Measurements from ENCODE around the gene PPARD.

The PPARD gene

GRCh38 chr6:35468181-35468979, 126.0 kb downstream of the PPARD start, which contains the start of gene RPL10A:
Gene RPL10A (plus strand): TSS chr6:35468401. CDS start chr6:35468435, 34 bp downstream.
- H3K27me3 Mint-ChIP-seq = no peaks in the 10 kb centered on the region
- H3K36me3 Mint-ChIP-seq = peaks cover 61% of the 10 kb centered on the region

GRCh38 chr6:35468980-35469750, 126.8 kb downstream of the PPARD start:
- CTCF ChIA-PET = interaction anchor here (0.6 to 4.5 kb wide), 5 partner anchors 11 to 171 kb away, joined by 3 to 61 read pairs (median 12); partner anchors contain the start of genes DEF6 and PPARD
- Mint-ChIP-seq H3K4me3 (peak overlapping the region; percentile 99), H3K27ac (peak overlapping the region; percentile 99), H3K36me3 (peaks cover 60% of the 10 kb centered on the region), H3K27me3 (no peaks in the 10 kb centered on the region), H3K4me1 (peaks cover 41% of the 10 kb centered on the region), H3K9me3 (no peaks in the 10 kb centered on the region)
- no peak for DNase-seq

More at GRCh38 chr6:35468181-35468979, 126.0 kb downstream of the PPARD start, which contains the start of gene RPL10A:
- DNase-seq = peak; percentile 97
- Mint-ChIP-seq H3K27ac (peak within 1 kb of the TSS; percentile 99), H3K4me1 (peaks cover 41% of the 10 kb centered on the region), H3K4me3 (peak within 1 kb of the TSS; percentile 99), H3K9me3 (no peaks in the 10 kb centered on the region)
- CTCF ChIA-PET = interaction anchor here (0.7 to 4.5 kb wide), 12 partner anchors 10 to 268 kb away, joined by 3 to 61 read pairs (median 8); partner anchors contain the start of genes DEF6, FANCE and PPARD

DNA sequence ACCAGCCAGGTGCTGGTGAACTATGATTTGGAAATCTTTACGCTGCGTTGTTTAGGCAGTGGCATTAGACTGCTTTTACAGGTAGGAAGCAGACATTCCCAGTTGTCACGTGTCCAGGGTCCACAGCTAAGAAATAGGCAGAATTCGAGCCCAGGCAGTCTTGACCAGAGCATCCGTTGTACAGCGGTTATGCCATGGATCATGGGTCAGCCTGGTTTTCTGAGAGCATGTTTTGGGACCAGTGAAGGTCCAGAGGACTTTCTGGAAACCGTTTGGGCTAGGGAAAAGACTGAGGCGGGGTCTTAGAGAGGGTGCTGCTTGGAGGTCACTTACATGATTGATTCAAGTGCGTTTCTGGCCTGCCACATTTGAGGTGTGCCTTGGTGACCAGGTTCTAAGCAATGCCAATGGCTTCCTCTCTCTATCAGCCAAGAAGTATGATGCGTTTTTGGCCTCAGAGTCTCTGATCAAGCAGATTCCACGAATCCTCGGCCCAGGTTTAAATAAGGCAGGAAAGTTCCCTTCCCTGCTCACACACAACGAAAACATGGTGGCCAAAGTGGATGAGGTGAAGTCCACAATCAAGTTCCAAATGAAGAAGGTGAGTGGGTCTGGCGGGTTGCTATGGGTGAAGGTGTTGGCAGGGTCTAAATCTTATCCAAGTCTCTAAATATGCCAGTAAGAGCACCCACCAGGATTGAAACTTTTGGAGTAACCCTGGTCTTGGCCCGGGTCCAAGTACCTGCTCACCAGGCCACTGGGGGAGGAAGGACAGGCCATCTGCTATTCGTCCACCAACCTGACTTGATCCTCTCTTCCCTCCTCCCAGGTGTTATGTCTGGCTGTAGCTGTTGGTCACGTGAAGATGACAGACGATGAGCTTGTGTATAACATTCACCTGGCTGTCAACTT, 127.6 kb downstream of the PPARD start:
- no peak for DNase-seq
- peak overlapping the region; percentile 99 for H3K27ac Mint-ChIP-seq
- no peaks in the 10 kb centered on the region for H3K27me3 Mint-ChIP-seq
- peaks cover 58% of the 10 kb centered on the region for H3K36me3 Mint-ChIP-seq
- peak overlapping the region; percentile 99 for H3K4me3 Mint-ChIP-seq
- CTCF ChIA-PET = interaction anchor here (0.6 to 1.4 kb wide), 3 partner anchors 99 to 190 kb away, joined by 3 read pairs; no protein-coding TSS in a partner anchor
- H3K4me1 Mint-ChIP-seq = peaks cover 41% of the 10 kb centered on the region
- H3K9me3 Mint-ChIP-seq = no peaks in the 10 kb centered on the region

DNA sequence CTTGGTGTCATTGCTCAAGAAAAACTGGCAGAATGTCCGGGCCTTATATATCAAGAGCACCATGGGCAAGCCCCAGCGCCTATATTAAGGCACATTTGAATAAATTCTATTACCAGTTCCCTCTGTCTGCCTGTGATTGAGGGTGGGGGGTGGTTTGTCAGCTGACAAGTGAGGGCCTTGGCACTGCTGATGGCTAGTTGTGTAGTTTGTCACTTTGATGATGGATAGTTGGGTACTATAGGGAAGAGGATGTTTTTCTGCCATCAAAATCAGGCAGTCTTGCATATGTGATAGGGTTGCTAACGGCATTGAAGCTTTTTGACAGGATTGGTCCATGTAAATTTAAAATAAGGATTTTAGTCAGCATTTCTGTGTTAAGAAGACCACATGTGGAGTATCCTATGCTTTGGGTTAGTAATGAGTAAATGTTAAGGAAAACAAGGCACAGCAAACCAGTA, 128.3 kb downstream of the PPARD start:
- no peaks in the 10 kb centered on the region for H3K9me3 Mint-ChIP-seq
- peak overlapping the region; percentile 99 for H3K27ac Mint-ChIP-seq
- H3K4me1 Mint-ChIP-seq = peaks cover 41% of the 10 kb centered on the region
- H3K36me3 Mint-ChIP-seq = peaks cover 55% of the 10 kb centered on the region
- CTCF ChIA-PET = interaction anchor here (0.6 to 1.4 kb wide), 2 partner anchors 173 to 191 kb away, joined by 3 read pairs; no protein-coding TSS in a partner anchor
- H3K27me3 Mint-ChIP-seq = no peaks in the 10 kb centered on the region
- peak overlapping the region; percentile 99 for H3K4me3 Mint-ChIP-seq
- DNase-seq = no peak

- Mint-ChIP-seq H3K36me3 (peaks cover 45% of the 10 kb centered on the region), H3K9me3 (no peaks in the 10 kb centered on the region), H3K27me3 (no peaks in the 10 kb centered on the region), H3K4me1 (peaks cover 41% of the 10 kb centered on the region), H3K27ac (peak overlapping the region; percentile 52), H3K4me3 (no peak overlapping the region)
- DNase-seq = no peak
- CTCF ChIA-PET = interaction anchor here (0.8 to 2.5 kb wide), 5 partner anchors 8 to 175 kb away, joined by 3 to 6 read pairs (median 4); partner anchors contain the start of gene PPARD
Measured at GRCh38 chr6:35471836-35472345, 129.5 kb downstream of the PPARD start.

DNA sequence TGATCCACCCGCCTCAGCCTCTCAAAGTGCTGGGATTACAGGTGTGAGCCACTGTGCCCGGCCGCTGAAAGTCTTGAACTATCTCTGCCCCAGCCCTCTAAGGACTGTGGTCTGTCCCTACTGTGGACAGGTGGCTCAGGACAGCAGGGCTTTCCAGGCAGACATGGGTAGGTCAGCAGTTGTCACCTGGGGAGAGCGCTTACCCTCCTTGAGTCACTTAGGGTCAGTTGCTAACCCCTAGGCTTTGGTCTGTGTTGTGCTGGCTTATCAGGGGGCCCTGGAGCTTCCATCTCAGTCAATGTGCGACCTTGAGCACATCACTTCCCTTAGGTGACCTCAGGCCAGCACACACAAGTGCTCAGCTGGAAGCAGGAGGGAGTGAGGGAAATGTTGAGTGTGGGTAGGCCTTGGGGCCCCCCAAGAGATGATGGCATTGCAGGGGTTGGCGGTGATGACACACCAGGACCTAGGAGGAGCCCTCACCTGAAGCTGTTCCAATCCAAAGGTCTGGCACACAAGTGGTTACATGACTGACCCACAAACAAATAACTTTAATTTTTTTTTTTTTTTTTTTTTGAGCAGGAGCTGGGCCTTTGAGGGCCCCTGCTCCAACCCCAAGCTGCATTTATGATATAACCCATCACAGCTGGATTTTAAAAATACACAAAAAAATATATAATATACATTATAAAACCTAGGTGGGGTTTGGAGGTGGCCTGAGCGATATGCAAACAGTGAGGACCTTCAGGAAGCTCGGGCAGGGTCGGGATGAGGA, 130.9 kb downstream of the PPARD start:
- H3K36me3 Mint-ChIP-seq = peaks cover 40% of the 10 kb centered on the region
- H3K27me3 Mint-ChIP-seq = peaks cover 6% of the 10 kb centered on the region
- CTCF ChIA-PET = interaction anchor here (0.7 to 2.5 kb wide), 4 partner anchors 79 to 263 kb away, joined by 3 to 6 read pairs (median 4); partner anchors contain the start of genes ARMC12 and PPARD
- H3K27ac Mint-ChIP-seq = peak overlapping the region; percentile 45
- H3K4me3 Mint-ChIP-seq = no peak overlapping the region
- peaks cover 31% of the 10 kb centered on the region for H3K4me1 Mint-ChIP-seq
- no peaks in the 10 kb centered on the region for H3K9me3 Mint-ChIP-seq
- no peak for DNase-seq

DNA sequence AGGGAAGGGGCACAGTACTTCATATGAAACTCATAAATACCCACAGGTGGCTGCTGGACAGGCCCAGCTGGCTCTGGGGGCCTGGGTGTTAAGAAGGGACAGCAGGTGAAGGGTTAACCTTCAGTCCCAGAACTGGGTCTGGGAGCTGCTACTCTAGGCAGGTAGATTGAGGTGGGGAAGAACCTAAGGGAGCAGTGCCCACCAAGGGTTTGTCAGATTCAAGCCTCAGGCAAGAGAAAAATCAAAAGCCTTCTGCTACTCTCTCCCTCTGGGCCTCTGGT, 131.4 kb downstream of the PPARD start:
- CTCF ChIA-PET = interaction anchor here (0.7 to 2.5 kb wide), 4 partner anchors 78 to 263 kb away, joined by 3 to 6 read pairs (median 4); partner anchors contain the start of genes ARMC12 and PPARD
- H3K27me3 Mint-ChIP-seq = peaks cover 9% of the 10 kb centered on the region
- no peaks in the 10 kb centered on the region for H3K9me3 Mint-ChIP-seq
- no peak for DNase-seq
- H3K4me3 Mint-ChIP-seq = no peak overlapping the region
- peak overlapping the region; percentile 45 for H3K27ac Mint-ChIP-seq
- H3K4me1 Mint-ChIP-seq = peaks cover 31% of the 10 kb centered on the region
- peaks cover 37% of the 10 kb centered on the region for H3K36me3 Mint-ChIP-seq

- CTCF ChIA-PET = interaction anchor here (0.7 to 2.5 kb wide), 4 partner anchors 78 to 262 kb away, joined by 3 to 6 read pairs (median 4); partner anchors contain the start of genes ARMC12 and PPARD
- Mint-ChIP-seq H3K36me3 (peaks cover 33% of the 10 kb centered on the region), H3K27me3 (peaks cover 10% of the 10 kb centered on the region)
Measured at GRCh38 chr6:35474131-35474941, 132.0 kb downstream of the PPARD start.

GRCh38 chr6:35474942-35475570, 132.7 kb downstream of the PPARD start:
- no peaks in the 10 kb centered on the region for H3K9me3 Mint-ChIP-seq
- peaks cover 17% of the 10 kb centered on the region for H3K27me3 Mint-ChIP-seq
- no peak overlapping the region for H3K4me3 Mint-ChIP-seq
- H3K27ac Mint-ChIP-seq = no peak overlapping the region
- H3K4me1 Mint-ChIP-seq = peaks cover 23% of the 10 kb centered on the region
- CTCF ChIA-PET = no interaction called here
- DNase-seq = no peak
- peaks cover 26% of the 10 kb centered on the region for H3K36me3 Mint-ChIP-seq

More at GRCh38 chr6:35474131-35474941, 132.0 kb downstream of the PPARD start:
- no peak for DNase-seq
- Mint-ChIP-seq H3K9me3 (no peaks in the 10 kb centered on the region), H3K27ac (no peak overlapping the region), H3K4me1 (peaks cover 30% of the 10 kb centered on the region), H3K4me3 (no peak overlapping the region)

DNA sequence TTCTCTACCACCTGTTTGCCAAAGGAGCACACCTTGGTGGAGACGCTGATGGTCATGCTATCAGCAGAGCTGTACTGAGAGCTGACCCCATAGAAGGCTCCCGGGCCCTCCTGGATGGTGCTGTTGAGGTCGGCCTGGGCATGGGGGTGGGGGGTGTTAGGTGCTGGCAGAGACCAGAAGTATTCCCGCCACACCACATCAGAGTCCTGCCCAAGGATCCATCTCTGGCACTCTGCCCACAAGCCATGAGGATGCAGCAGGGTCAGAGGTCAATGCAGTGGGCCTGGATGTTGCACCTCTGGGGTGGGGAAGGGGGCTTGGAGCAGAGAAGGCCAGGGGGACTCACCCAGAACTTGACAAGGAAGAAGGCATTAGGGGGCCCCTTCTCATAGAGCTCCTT, 133.2 kb downstream of the PPARD start:
- CTCF ChIA-PET = no interaction called here
- DNase-seq = no peak
- Mint-ChIP-seq H3K27me3 (peaks cover 21% of the 10 kb centered on the region), H3K9me3 (no peaks in the 10 kb centered on the region), H3K27ac (no peak overlapping the region), H3K36me3 (peaks cover 21% of the 10 kb centered on the region), H3K4me1 (peaks cover 18% of the 10 kb centered on the region), H3K4me3 (no peak overlapping the region)

DNA sequence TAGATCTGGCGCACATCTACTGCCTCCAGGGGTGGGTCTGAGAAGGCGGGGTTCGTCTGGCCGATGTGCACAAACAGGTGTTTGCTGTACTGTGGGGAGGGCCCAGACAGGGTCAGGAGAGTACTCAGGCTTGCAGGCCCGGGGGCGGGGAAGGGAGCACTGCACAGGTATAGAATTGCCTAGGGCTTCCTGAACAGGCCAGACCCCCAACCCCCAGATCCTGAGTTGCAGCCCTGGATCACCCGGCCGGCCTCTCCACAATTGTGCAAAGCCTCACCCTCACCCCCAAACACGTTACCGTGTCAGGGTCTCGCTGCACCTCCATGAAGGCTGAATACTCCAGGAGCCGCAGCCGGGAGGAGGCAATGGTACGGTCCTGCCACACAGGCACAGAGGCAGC, 133.6 kb downstream of the PPARD start:
- CTCF ChIA-PET = no interaction called here
- H3K27ac Mint-ChIP-seq = no peak overlapping the region
- H3K4me3 Mint-ChIP-seq = no peak overlapping the region

More for the DNA sequence above, 133.6 kb downstream of the PPARD start:
- DNase-seq = no peak
- Mint-ChIP-seq H3K4me1 (peaks cover 14% of the 10 kb centered on the region), H3K27me3 (peaks cover 24% of the 10 kb centered on the region), H3K9me3 (no peaks in the 10 kb centered on the region), H3K36me3 (peaks cover 16% of the 10 kb centered on the region)
